GM18858 (cell line): ENCODE data around the gene C16orf89.
"Not testable (repeated sequence)": the region's sequence is repeated elsewhere in the genome, so short reads cannot be mapped to it uniquely, and the experiment has no call there.

Source experiments
- ATAC-seq: cut with Tn5 transposase; IDR thresholded peaks from one replicate; pipeline ENCODE4 v1.9.1; 2021; ENCODE audit not compliant: unreplicated experiment

Gene C16orf89

DNA sequence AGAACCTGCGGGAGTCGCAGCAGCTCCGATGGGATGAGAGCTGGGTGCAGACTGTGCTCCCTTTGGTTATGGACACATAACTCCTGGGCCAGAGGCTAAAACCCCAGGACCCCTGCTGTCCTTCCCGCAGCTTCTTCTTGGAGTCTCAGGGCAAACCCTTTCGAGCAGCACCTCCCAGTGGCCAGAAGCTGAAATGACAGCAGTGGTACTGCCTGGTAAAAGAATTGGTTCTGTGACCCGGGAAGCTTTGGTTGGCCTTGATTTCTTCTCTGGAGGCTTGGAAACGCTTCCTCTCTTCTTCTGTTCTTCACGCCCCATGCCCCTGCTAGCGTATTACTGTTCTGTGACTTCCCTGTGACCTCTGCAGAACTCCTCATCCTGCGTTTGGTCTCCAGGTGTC lies 19.0 kb upstream of the C16orf89 start:
- ATAC-seq, result not testable (repeated sequence)

DNA sequence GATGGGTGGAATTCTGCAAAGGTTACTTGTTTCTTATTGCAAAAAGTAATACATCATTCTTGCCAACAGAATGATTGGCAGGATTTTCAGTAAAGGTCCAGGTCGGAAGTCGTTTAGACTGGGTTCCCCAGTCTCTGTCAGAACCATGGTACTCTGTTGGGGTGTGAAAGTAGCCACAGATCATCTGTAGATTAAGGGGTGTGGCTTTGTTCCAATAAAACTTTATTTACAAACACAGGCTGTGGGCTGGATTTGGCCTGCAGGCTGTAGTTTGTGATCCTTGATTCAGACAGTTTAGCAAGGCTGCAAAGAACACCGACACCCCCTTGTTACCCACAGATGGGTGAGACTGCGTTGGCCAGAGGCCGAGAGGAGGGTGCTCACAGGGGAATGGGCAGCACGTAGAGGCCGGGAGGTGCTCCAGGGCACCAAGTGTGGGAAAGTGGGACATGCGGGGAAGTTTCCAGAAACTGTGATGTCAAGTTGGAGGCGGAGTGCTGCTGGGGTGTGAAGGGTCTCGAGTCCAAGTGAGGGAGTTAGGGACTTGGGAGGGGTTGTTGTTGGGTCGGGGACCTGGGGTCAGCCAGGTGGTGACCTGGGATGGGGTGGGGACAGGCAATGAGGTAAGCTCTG lies 18.5 kb upstream of the C16orf89 start:
- not testable (repeated sequence) for ATAC-seq

DNA sequence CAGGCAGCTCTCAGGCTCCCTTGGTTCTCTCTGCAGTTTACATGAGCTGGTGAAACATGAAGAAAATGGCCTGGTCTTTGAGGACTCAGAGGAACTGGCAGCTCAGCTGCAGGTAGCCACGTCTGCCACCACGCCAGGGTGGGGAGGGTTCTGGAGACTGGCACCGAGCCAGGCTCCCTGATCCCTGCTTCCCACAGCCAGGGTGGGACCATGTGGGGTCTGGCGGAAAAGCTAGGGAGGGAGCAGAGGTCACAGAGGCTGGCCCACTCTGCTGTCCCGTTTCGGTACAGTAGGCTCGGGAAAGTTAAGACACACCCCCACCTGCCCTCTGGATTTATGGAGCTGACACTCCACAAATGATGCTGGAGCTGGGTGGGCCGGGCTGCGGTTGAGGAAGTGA lies 17.9 kb upstream of the C16orf89 start:
- ATAC-seq, result not testable (repeated sequence)

DNA sequence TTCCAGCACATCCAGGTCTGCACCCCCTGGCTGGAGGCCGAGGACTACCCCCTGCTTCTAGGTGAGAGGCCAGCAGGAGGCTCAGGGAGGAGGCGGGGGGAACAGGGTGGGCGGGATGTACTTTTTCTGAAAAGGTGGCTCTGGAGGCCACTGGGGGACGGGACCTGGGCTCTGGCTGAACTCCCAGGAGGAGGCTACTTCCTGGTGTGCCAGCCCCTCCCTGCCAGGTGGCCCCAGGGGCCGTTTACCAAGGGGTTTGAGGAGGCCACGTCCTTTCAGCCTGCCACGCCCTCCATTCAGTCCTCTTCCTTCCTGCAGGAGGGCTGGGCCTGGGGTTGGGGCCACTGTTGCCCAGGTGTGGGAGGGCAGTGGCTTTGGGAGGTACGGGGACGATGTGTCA lies 15.2 kb upstream of the C16orf89 start:
- not testable (repeated sequence) for ATAC-seq

DNA sequence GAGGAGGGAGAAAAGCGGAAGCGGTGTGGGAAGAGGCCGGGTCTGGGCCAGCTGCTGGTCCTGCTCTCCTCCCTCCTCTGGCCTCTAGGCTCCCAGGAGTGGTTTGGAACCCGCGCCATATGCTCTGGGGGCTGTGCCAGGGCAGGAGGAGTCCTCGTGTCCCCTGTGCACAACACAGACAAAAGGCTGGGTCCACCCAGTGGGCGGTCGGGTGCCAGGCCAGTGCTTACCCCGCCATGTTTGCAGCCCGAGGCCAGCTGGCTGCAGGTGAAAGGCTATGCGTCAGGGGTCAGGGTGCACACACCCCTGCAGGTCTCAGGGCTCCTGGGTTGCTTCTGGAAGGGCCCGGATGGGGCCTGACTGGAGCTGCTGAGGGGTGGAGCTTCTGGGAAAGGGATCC lies 14.7 kb upstream of the C16orf89 start:
- ATAC-seq, result not testable (repeated sequence)

DNA sequence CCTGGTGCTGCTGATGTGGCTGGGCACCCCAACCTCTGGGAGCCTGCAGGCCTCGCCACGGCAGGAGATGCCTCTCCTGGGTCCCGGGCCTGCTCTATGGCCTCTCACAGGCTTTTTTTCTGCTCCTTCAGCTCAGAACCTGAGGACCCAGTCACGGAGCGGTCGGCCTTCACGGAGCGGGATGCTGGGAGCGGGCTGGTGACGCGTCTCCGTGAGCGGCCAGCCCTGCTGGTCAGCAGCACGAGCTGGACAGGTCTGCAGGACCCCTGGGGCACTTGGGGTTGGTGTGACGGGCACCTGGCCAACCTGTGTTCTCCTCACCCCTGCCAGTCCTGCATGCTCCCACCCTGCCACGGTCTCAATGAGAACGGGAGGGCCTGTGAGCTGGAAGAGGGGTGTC lies 12.9 kb upstream of the C16orf89 start:
- no peak for ATAC-seq

DNA sequence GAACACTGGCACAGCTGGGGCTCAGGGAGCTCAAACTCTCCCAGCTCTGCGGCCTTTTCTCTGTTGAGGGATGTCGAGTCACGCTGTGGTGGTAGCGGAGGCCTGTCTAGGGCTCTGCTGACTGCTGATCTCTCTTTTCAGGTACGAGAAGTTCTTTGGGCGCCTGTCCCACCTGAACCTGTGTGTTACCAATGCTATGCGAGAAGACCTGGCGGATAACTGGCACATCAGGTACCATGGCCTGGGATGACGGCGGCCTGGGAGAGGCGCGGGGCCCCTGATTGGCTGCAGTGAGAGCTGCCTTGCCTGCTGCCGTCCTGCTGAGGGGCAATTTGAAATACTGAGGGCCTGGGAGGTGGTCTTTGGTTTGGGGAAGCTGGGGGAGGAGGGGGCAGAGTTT lies 11.5 kb upstream of the C16orf89 start:
- ATAC-seq, result no peak

DNA sequence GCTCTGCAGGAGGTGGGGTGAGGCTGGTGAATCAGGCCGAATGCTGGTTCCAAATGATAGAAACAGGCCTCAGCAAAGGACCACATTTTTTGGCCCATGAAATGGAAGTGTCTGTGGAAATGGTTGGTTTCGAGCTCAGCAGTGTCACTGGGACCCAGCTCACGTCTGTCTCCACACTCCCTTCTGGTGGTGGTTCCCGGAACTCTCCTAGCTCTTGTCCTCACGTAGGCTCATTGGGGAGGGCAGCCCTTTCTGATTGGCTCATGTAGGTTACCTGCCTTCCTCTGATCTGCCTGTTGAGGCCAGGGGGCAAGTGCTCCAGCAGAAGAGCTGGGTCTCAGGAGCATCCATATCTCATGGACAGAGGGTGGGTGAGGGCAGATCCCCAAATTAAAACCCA lies 9.9 kb upstream of the C16orf89 start:
- ATAC-seq, result no peak

DNA sequence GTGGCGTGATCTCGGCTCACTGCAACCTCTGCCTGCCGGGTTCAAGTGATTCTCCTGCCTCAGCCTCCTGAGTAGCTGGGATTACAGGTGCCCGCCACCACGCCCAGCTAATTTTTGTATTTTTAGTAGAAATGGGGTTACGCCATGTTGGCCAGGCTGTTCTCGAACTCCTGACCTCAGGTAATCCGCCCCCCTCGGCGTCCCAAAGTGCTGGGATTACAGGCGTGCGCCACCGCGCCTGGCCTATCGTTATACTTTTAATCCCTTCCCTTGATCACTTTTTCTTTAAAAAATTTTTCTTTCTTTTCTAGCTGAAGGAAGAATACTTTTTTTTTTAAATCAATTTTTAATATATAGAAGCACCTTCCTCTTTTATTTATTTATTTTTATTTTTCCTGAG lies 8.0 kb upstream of the C16orf89 start:
- not testable (repeated sequence) for ATAC-seq

DNA sequence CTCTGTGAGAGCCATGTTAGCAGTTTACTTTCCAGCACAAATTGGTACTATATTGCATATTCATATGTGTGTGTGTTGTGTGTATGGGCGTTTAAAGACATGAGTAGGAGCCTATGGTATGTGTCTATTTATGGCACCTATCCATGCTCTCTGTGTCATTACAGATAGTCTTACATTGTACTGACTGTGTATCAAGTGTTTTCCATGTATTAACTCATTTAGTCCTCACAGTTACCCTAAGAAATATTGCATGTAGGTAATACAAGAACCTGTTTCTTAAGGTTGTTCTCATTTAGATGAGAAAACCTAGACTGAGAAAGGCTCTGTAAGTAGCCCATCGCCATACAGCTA lies 7.5 kb upstream of the C16orf89 start:
- no peak for ATAC-seq

DNA sequence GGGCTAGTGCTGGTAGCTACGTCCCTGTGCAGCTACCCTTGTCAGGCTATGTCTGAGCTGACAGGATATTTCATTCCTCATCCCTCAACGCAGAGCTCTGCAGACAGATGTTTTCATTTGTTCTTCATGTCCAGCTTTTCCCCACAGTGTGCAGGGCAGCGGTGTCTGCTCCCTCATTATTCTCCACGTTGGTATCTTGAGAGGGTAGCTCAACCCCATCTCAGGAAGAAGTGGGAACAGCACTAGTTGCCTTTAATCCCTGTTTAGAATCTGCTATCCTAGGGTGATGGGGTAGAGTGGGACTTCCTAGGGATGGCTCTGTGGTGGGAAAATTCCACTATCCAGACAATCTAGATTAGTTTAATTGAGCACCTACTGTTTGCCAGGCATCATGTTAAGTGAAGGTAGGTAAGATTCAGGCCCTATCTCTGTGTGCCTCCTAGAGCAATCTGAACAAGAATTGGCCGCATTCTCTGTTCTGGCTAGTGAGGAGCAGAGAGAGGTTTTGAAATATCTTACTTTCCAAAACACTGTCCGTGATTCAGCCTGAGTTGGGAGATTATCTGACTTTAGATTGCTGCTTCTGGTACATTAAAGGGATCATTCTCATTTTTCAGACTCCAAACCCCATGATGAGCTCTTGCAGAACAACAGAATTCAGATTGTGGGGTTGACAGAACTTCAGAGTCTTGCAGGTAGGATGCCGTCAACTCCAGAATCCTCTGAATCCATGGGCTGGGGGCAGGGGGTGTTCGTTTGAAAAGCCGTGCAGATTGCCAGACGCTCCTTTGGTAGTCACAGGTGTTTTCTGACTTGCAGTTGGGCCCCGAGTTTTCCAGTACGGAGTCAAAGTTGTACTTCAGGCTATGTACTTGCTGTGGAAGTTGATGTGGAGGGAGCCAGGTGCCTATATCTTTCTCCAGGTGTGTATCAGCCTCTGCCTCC lies 6.8 kb upstream of the C16orf89 start:
- no peak for ATAC-seq

DNA sequence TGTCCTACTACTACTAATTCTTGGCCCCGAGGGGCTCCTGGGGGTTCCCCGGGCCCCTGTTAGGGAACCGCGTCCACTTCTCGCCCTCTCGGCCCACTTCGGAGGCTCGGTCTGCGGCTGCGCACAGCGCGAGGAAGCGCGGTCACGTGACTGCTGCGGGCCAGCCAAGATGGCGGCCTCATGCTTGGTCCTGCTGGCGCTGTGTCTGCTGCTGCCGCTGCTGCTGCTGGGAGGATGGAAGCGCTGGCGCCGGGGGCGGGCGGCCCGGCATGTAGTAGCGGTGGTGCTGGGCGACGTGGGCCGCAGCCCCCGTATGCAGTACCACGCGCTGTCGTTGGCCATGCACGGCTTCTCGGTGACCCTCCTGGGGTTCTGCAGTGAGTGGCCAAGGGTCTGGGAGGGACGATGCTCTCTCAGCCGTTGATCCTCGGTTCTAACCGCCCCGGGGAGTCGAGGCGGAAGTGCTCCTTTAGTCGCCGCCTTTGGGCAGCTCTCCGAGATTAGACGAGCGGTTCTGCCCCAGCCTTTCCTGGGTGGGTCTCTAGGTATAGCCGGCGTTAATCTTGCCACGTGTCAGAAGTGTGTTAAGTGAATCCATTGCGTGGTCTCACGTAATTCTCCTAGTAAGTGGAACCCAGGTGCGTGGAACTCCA lies 6.1 kb upstream of the C16orf89 start, which contains the start of gene ALG1:
Gene ALG1 (plus strand): TSS at position 163 of the 653 bp plus-strand sequence. CDS start 7 bp downstream, at position 170.
- ATAC-seq, result peak; percentile 71

DNA sequence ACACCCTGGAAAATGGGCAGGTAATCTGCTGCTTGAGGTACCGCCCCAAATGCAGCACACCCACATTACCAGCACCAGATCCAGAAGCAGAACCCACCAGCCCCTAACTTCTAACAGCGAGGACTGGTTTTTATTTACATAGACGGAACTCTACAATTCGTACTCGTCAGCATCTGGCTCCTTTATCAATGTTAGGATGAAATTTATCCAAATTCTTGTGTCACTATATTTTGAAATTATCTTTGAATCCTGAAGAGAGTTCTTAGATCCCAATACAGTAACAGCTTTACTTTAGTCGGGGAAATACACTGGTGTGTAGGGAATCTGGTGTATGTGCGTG lies 5.6 kb upstream of the C16orf89 start:
- no peak for ATAC-seq

DNA sequence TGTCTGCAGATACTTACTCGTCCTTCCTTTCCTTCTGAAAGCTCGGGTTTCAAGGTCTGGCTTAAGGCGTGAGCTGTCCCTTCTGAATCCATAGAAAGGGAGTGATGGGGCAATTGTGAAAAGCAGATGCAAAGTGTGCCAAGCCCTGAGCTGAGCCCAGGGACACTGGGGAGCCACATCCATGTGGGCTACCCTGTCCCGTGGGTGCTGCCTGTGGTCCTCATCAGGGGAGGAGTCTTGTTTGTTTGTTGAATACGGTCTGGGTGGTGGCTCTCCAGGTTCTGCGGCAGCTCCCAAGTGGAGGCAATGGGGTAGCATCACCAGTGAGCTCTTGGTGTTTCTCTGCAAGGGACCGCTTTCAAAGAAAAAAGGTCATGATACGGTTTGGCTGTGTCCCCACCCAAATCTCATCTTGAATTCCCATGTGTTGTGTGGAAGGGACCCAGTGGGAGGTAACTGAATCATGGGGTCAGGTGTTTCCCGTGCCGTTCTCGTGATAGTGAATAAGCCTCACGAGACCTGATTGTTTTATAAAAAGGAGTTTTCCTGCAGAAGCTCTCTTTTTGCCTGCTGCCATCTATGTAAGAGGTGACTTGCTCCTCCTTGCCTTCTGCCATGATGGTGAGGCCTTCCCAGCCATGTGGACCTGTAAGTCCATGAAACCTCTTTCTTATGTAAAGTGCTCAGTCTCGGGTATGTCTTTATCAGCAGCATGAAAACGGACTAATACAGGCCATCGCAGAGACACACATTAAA lies 4.9 kb upstream of the C16orf89 start:
- no peak for ATAC-seq

DNA sequence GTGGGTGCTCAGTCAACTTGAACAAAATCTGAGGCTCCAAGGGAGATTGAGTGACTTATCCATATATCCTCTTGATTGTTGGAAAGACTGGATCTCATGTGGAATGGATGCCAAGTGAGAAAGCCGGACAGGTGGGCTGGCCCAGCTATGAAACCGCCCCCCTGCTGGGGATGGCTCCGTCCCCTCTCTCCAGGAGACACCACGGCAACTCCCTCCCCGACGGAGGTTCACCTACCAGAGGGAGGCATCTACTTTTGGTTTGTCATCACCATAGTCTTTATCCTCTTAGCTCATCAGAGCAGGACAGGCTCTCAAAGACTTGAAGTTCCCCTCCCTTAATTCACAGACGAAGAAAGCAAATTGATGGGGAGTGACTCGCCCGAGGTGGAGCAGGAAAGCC lies 4.1 kb upstream of the C16orf89 start:
- no peak for ATAC-seq

DNA sequence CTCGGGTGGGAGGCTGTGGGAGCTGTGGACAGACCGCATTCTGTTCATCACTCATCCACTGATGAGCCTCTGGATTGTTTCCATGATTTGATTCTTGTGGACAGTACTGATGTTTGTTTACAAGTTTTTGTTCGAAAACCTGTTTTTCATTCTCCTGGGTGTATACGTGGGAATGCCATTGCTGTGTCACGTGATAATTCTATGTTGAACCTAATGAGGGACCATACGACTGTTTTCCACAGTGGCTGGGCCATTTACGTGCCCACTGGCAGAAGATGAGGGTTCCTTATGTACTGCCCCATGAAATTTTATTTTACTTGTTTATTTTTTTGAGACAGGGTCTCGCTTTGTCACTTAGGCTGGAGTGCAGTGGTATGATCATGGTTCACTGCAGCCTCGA lies 3.3 kb upstream of the C16orf89 start:
- ATAC-seq, result no peak

DNA sequence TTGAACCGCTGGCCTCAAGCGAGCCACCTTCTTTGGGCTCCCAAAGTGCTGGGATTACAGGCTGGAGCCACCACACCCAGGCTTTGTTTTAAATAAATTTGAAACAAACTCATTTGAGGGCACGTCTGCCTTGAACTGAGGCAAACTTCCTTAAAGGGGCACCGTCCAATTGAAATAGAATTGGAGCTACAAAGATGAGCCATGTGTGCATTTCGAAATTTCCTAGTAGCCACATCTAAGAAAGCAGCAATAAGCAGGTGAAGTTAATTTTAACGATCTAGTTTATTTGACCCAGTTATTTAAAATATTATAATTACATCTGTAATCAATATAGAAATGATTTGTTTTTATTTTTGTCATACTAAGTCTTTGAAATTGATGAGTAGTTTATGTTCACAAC lies 755 bp upstream of the C16orf89 start:
- ATAC-seq, result no peak

DNA sequence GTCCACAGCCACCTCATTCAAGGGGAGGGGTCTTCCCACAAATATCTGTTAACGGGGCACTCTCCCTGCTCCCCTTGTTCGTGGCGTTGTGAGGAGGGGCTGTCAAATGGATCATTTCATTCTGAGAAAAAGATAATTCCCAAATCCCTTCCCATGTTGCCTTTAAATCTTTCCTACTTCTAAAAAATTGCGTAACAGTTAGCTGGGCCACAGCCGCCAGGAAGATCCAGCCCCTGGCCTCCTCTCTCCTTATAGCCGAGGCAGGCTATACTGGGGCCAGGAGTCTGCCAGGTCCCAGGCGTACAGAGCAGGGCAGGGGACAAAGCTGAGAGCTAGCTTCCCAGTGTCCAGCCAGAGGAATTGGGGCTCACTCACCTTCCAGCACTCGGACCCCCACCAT lies 430 bp downstream of the C16orf89 start:
- ATAC-seq, result no peak

DNA sequence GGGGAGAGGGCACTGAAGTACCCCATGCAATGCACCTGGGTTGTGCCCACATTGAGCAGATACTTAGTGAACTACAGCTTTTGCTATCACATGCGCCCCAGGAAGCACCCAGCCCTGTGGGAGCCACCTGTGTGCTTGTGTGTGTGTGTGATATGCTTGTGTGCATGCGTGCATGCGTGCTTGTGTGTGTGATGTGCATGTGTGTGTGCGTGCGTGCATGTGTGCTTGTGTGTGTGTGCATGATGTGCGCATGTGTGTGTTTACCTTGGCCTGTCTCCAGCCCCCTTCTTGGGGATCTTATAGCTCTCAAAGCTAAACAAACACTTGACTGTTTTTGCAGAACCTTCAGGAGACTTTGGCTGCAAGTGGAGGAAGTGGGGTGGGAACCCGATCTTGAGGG lies 841 bp downstream of the C16orf89 start:
- no peak for ATAC-seq

DNA sequence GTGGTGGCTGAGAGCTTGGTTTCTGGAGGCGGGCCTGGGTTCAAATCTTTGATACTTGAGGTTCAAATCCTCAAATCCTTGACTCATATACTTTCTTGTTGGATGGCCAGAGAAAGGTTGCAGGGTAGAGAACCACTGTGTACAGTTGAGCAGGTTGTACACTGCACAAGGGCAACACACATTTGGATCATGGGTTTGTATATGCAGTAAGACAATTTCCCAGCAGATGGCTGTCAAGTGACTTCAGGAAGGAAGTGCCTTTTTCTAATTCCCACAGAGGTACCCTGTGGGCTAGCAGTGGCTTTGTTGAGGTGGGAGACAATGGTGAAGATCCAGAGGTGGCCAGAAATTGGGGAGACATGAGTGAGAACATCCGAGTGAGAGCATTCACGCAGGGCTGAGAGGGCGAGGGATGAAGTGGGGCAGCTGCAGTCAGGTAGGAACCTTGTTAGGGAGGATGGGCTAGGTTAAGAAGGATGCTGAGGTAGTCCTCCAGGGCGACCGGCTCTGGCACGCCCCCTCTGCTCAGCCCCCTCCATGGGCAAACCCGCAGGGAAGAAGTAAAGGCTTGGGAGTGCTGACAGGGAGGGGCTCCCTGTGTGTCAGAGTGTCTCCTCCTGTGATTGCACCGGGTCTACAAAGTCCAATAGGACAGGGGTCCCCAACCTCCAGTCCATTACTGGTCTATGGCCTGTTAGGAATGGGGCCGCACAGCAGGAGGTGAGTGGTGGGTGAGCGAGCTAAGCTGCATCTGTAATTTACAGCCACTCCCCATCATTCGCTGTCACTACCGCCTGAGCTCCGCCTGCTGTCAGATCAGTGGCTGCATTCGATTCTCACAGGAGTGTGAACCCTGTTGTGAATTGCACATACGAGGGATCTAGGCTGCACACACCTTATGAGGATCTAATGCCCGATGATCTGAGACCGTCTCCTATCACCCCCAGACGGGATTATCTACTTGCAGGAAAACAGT lies 2.7 kb downstream of the C16orf89 start:
- no peak for ATAC-seq
